Measurements from ENCODE around the gene LIPC.

- TF ChIP-seq CTCF (IDR thresholded peaks at IDR 0.05) (no peak), POLR2A (IDR thresholded peaks at IDR 0.05) (no peak), EP300 (IDR thresholded peaks at IDR 0.05) (no peak), POLR2AphosphoS5 (IDR thresholded peaks at IDR 0.05) (no peak)
These were observed 67.2 kb downstream of the LIPC start for GRCh38 chr15:58498821-58499580.

All from stomach (tissue), 4 donors.